SK-MEL-5 (cell line): ENCODE data around the gene CASP14. TPM values are rescaled to one million over a fixed set of nuclear protein-coding genes. Genes with fewer than 3 reads are reported as not detected.
"Not testable (repeated sequence)": the region's sequence is repeated elsewhere in the genome, so short reads cannot be mapped to it uniquely, and the experiment has no call there.

ENCODE experiments used
- DNase-seq: peaks from one replicate; pipeline ENCODE4 v3.0.0-alpha.2; 2016; ENCODE audit warnings: low read depth, low spot score
- in situ Hi-C: cut with HindIII; loops from 2 replicates; pipeline ENCODE4 v1.10.0; 2016; ENCODE audit warnings: low sequenced_read_pairs, high pct_unique_total_duplicates, low pct_unique_long_range_greater_than_20kb
- total RNA-seq: library from RNA; depleted of rRNA; stranded (reverse); fragments of >200 nt; shearing (Covaris generic); gene quantifications from 2 replicates; pipeline ENCODE4 v1.2.3, GENCODE V29; 2014

CASP14 gene
- total RNA-seq, 1 experiment from 2014 or later: not detected

DNA sequence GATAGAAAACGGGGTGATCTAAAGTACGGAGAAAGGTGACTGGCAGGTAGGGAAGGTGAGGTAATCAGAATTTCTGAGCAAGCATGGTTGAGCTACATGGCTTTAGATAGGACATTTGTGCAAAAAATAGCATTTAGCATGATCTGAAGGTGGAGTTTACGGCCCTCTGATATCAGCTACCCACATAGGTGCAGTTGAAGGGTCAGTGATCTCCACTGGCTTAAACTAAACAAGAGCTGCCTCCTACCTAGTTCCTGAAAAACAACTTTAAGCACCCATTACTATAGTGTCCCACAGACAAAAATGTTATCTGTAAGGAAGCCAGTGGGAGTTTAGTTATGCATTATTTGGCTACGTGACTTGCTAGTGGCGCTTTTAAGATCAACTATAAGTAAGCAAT, 1.2 kb upstream of the CASP14 start:
- no peak for DNase-seq
- in situ Hi-C loops: no loop called here

DNA sequence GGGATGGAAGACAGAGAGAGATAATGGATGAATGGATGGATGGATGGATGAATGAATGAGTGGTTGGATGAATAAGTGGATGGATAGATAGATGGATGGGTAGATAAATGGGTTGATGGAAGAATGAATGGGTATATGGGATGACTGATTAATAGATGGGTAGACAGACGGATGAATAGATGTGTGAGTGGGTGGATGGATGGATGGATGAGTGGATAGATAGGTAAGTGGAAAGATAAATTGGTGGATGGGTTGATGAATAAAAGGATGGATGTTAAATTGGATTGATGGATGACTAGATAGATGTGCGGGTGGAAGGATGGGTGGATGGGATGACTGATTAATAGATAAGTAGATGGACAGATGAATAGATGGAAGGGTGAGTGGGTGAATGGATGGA, 1.4 kb downstream of the CASP14 start:
- DNase-seq: no peak
- in situ Hi-C loops: no loop called here

DNA sequence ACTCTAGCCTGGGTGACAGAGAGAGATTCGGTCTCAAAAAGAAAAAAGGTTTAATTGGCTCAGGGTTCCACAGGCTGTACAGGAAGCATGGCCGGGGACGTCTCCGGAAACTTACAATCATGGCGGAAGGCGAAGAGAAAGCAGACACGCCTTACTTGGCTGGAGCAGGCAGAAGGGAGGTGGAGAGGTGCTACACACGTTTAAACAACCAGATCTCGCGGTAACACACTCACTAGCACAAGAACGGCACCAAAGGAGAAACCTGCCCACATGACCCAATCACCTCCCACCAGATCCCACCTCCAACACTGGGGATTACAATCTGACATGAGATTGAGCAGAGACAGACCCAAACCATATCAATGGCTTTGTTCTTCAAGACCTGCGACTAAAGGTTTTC, 12.8 kb downstream of the CASP14 start:
- in situ Hi-C loops: no loop called here
- DNase-seq: no peak

DNA sequence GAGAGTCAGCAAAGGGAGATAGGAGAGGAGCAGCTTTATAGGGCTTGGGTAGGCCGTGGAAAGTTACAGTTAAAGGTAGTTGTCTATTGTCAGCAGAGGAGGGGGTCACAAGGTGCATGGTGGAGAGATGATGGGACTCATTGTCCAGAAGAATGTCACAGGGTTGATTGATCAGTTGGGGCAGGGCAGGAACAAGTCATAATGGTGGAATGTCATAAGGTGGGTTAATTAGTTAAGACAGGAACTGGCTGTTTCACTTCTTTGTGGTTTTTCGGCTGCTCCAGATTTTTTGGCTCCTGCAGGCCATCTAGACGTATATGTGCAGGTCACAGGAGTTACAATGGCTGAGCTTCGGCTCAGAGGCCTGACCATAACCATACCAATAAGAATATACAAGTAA, 21.1 kb downstream of the CASP14 start:
- in situ Hi-C loops, DNase-seq: not testable (repeated sequence)

DNA sequence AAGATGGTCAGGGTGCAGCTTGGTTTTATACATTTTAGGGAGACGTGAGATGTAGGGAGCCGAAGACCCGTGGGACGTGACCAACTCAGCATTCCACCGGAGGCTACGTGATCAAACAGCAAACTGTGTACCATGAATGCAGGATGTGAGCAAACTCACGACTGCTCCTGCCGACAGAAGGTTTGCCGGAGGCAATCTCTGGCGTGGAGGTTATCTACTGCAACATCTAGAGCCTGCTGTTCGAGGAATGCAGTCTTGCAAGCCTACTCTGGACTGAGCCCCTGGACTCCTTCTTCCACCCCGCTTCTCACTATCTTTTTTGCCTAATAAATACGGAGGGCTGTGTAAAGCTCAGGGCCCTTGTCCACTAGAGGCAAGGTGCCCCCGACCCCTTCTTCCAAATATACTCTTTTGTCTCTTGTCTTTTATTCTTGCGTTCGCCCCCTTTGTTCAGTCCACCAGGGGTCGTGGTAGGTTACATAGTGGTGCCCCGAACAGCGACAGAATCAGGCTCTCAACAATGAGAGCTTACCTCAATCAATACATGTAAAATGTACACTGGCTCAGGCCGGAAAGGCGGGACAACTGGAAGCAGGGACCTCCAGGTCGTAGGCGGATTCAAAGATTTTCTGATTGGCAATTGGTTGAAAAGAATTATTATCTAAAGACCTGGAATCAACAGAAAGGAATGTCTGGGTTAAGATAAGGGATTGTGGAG, 23.8 kb downstream of the CASP14 start:
- DNase-seq: no peak
- in situ Hi-C loops: no loop called here

DNA sequence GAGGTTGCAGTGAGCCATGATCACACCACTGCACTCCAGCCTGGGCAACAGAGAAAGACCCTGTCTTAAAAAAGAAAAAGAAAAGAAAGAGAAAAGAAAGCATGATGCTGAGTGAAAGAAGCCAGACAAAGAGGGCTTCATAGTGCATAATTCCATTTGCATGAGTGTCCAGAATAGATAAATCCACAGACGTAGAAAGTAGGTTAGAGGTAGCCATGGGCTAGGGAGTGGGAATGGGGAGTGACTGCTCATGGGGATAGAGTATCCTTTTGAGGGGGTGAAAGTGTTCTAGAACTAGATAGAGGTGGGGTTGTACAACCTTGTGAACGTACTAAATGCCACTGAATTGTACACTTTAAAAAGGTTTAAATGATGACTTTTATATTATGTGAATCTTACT, 25.1 kb downstream of the CASP14 start:
- in situ Hi-C loops: no loop called here
- DNase-seq: no peak

DNA sequence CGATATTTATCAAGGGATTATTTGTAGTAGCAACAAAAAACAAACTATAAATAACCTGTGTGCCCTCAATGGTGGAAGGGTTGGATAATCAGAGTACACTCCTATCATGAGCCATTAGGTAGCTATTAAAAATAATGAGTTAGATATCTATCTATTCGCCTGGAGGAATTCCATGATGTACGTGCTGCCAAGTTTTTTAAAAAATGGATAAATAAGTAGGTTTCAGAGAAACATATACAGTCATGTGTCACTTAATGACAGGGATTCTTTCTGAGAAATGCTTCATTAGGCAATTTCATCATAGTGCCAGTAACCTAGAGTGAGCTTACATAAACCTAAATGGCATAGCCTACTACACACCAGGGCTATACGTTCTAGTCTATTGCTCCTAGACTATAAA, 26.5 kb downstream of the CASP14 start:
- in situ Hi-C loops: no loop called here
- DNase-seq: no peak

DNA sequence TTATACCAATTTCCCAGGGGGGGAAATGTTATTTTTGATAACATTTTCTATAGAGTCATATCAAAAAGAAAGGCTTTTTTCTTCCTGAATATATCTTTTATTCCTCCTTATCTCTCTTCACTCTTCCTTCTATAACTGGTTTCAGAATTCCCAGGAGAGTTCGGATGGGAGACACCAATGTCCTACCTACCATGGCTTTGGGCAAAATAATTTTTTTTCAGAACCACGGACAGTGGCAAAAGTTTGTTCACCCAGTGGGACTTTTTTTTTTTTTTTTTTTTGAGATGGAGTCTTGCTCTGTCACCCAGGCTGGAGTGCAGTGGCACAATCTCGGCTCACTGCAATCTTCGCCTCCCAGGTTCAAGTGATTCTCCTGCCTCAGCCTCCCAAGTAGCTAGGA, 30.7 kb downstream of the CASP14 start:
- in situ Hi-C loops, DNase-seq: not testable (repeated sequence)

DNA sequence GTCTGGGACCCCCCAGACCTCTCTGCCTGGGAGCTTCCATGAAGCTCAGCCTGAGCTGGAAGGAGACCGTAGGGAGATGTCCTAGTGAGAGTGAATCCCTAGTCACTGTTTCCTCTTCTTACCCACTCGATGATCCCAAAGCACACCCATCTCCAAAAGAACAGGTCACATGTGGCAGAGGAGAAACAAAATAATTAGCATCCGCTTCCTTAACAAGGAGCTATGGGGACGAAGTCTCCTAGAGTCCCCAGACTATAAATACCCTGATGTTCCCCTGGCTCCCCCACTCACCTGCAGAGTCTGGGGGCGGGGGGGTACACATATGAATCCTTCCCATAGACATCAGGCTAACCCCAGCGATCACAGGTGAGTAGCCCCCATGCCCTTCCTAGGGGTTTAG, 32.6 kb downstream of the CASP14 start, which contains the start of gene OR1I1:
Gene OR1I1, plus strand, starts transcription at position 301 of the 400 bp plus-strand sequence. CDS start 4,855 bp downstream, outside the sequence.
- DNase-seq: no peak
- in situ Hi-C loops: no loop called here

DNA sequence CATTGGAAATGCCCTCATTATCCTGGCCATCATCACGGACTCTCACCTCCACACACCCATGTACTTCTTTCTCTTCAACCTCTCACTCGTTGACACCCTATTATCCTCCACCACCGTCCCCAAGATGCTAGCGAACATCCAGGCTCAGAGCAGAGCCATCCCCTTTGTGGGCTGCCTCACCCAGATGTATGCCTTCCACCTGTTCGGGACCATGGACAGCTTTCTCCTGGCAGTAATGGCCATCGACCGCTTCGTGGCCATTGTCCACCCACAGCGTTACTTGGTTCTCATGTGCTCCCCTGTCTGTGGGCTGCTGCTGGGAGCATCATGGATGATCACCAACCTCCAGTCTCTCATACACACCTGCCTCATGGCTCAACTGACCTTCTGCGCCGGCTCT, 37.9 kb downstream of the CASP14 start:
- DNase-seq: no peak
- in situ Hi-C loops: no loop called here

DNA sequence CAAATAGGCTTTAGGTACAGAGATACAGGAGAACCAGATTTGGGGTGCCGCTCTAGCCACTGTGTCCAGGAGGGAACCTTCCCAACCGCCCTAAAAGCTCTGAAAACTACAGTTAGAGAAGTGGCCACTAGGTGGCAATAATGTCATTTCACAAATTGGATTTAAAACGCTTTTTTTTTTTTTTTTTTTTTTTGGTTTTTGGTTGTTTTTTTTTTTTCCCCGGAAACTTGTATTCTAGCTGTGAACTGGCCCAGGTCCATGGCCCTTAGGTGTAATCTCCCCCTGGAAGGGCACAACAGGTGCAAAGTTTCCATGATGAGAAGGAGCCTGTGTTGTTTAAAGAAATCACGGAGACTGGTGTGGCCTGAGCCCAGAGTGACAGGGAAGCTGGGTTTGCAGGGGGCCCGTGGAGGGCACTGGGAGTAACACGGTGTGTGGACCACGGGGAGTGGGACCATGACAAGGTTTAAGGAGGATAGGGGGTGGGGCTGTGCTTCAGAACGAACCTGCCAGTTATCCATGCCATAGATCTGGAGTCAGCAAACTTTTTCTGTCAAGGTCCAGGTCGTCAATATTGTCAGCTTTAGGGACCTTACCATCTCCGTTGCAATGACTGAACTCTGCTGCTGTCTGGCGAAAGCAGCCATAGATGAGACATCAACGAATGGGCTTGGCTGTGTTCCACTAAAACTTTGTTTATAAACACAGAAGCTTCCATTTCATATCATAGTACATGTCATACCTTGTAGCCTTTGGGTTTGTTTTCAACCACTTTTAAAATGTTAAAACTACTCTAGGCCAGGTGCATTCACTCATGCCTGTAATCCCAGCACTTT, 42.9 kb downstream of the CASP14 start:
- DNase-seq: peak; percentile 75
- in situ Hi-C loops: no loop called here

DNA sequence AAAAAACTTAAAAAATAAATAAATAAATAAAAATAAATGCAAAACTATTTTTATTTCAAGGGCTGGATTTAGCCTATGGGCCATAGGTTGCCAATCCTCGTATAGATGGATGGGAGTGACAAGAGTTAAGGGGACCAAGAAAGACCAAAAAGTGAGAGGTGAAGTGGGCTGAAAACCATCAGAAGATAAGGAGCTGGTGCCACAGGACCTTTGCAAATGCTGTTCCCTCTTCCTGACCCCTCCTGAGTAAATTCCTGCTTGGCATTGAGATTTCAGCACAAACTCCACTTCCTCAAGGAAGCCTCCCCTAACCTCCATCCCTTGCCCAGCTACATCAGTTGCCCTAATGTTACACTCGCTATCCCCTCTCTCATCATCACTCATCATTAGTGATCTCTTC, 43.7 kb downstream of the CASP14 start:
- in situ Hi-C loops: no loop called here
- no peak for DNase-seq

DNA sequence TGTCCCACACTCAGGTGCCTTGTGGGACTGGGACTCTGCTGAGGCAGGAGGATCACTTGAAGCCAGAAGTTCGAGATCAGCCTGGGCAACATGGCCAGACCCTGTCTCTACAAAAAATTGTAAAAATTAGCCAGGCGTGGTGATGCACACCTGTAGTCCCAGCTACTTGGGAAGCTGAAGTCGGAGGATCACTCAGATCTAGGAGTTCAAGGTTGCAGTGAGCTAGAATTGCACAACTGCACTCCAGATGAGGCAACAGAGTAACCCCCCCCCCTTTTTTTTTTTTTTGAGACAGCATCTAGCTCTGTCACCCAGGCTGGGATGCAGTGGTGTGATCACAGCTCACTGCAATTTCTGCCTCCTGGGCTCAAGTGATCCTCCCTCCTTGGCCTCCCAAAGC, 46.9 kb downstream of the CASP14 start:
- DNase-seq: no peak
- in situ Hi-C loops: no loop called here

DNA sequence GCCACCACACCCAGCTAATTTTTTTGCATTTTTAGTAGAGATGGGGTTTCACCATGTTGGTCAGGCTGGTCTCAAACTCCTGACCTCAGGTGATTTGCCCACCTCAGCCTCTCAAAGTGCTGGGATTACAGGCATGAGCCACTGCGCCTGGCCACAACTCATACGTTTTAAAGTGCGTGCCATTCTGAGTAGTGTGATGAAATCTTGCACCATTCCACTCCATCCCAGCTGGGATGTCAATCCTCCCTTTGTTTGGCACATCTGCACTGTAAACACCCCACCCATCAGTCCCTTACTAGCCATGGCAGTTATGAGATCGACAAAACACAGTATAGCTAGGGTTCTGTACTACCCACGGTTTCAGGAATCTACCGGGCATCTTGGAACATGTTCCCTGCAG, 48.7 kb downstream of the CASP14 start:
- in situ Hi-C loops, DNase-seq: not testable (repeated sequence)

DNA sequence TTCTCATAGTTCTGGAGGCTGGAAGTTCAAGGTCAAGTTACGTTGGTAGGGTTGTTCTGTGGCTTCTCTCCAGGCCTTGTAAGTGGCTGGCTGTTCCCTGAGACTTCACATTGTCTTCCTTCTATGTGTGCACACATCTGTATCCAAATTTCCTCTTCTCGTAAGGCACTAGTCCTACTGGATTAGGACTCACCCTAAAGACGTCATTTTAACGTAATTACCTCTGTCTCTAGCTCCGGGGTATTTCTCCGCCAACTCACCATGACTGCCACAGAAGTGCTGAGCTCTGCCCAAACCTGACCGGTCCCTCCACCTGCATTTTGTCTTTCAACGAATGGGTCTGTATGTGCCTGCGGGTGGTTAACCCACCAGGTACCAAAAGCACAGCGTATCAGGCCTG, 49.2 kb downstream of the CASP14 start:
- in situ Hi-C loops: no loop called here
- DNase-seq: no peak

DNA sequence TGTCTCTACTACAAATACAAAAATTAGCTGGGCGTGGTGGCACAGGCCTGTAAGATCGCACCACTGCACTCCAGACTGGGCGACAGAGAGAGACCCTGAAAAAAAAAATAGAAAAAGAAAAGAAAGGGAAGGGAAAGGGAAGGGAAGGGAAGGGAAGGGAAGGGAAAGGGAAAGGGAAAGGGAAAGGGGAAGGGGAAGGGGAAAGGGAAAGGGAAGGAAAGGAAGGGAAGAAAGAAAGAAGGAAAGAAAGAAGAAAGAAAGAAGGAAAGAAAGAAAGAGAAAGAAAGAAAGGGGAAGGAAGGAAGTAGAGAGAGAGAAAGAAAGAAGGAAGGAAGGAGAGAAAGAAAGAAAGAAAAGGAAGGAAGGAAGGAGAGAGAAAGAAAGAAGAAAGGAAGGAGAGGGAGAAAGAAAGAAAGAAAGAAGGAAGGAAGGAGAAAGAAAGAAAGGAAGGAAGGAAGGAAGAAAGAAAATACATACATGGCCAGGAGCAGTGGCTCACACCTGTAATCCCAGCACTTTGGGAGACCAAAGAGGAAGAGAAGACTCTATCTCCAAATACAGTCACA, 49.8 kb downstream of the CASP14 start:
- DNase-seq: no peak
- in situ Hi-C loops: no loop called here

DNA sequence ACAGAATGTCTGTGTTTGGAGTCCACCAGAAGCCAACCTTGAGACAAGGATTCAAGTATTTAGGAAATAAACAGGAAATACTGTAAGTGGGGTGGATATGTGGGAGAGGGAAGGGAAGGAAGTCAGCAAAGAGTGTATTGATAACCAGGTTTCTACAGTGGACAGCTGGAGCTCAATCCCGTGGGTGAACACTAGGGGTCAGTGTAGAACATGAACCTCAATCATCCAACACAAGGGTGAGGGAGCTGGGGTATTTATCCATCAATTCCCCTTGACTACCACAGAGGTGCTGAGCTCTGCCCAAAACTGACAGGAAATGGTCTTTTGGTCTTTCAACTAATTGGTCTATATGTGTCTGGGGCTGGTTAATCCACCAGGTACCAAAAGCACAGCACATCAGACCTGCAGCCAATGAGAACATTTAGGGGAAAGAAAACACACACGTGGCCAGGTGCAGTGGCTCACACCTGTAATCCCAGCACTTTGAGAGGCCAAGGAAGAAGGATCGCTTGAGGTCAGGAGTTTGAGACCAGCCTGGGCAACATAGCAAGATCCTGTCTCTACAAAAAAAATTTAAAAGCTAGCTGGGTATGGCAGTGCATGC, 52.3 kb downstream of the CASP14 start:
- in situ Hi-C loops: no loop called here
- peak; percentile 60 for DNase-seq

DNA sequence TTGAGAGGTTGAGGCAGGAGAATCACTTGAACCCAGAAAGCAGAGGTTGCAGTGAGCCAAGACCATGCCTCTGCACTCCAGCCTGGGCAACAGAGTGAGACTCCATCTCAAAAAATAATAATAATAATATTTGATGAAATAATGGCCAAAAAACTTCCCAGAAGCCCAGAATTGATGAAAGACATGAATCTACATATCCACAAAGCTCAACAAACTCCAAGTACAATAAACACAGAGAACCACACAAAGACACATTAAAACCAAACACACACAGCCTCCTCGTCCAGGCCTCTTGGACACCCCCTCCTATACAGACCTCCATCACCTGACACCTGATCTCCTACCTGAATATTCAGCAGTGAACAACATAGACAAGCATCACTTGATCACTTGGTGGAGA, 54.7 kb downstream of the CASP14 start:
- in situ Hi-C loops: no loop called here
- no peak for DNase-seq
